Neural cell (in vitro differentiated cells): ENCODE data around the gene SERINC4. TPM values are rescaled to one million over a fixed set of nuclear protein-coding genes. Genes with fewer than 3 reads are reported as not detected.
"Not testable (repeated sequence)": the region's sequence is repeated elsewhere in the genome, so short reads cannot be mapped to it uniquely, and the experiment has no call there.

Experiments used
- H2AFZ ChIP-seq: fragments of 200-600, 300-800 bp; sonication (generic), shearing (Covaris generic); 2 replicates; pipeline ENCODE4 v1.6.0; 2014; ENCODE audit warnings: low read depth, mild to moderate bottlenecking, antibody characterized with exemption, low read length, moderate library complexity
- H3F3A ChIP-seq: fragments of 200-600 bp; shearing (Covaris generic); 2 replicates; pipeline ENCODE4 v1.6.1; 2016; ENCODE audit warnings: mild to moderate bottlenecking, moderate library complexity, mixed read lengths, antibody characterized with exemption, low read length; ENCODE audit not compliant: insufficient read depth, poor library complexity, severe bottlenecking
- H3K27ac ChIP-seq: fragments of 200-600, 300-800 bp; sonication (generic), shearing (Covaris generic); 2 replicates; pipeline ENCODE4 v1.5.1; 2014; ENCODE audit warnings: mild to moderate bottlenecking, low read length, moderate library complexity
- H3K27me3 ChIP-seq: fragments of 300-800, 200-600 bp; sonication (generic), shearing (Covaris generic); 2 replicates; pipeline ENCODE4 v1.6.0; 2014; ENCODE audit warnings: mild to moderate bottlenecking, low read depth, low read length, moderate library complexity; ENCODE audit not compliant: insufficient read depth
- H3K36me3 ChIP-seq: fragments of 300-800, 200-600 bp; sonication (generic), shearing (Covaris generic); 2 replicates; pipeline ENCODE4 v1.5.1; 2014; ENCODE audit warnings: mild to moderate bottlenecking, antibody characterized with exemption, low read length, moderate library complexity; ENCODE audit not compliant: insufficient read depth
- H3K4me2 ChIP-seq: fragments of 300-800, 200-600 bp; sonication (generic), shearing (Covaris generic); 2 replicates; pipeline ENCODE4 v1.6.0; 2014; ENCODE audit warnings: mild to moderate bottlenecking, low read length
- H3K4me3 ChIP-seq: fragments of 300-800, 200-600 bp; sonication (generic), shearing (Covaris generic); 2 replicates; pipeline ENCODE4 v1.5.1; 2014; ENCODE audit warnings: mild to moderate bottlenecking, low read length, moderate library complexity
- H3K79me2 ChIP-seq: fragments of 200-600 bp; shearing (Covaris generic); replicated peaks from 2 replicates; pipeline ENCODE4 v1.6.0; 2014; ENCODE audit warnings: mild to moderate bottlenecking, low read length, moderate library complexity; ENCODE audit not compliant: insufficient read depth
- H3K9ac ChIP-seq: fragments of 300-800, 200-600 bp; sonication (generic), shearing (Covaris generic); 2 replicates; pipeline ENCODE4 v1.6.1; 2016; ENCODE audit warnings: mild to moderate bottlenecking, low read length, mixed read lengths
- H3K9me2 ChIP-seq: fragments of 200-600 bp; shearing (Covaris generic); 2 replicates; pipeline ENCODE4 v1.6.1; 2016; ENCODE audit warnings: mild to moderate bottlenecking, low read length, mixed read lengths; ENCODE audit not compliant: insufficient read depth
- H3K9me3 ChIP-seq: fragments of 200-600, 300-800 bp; sonication (generic), shearing (Covaris generic); 2 replicates; pipeline ENCODE4 v1.6.1; 2016; ENCODE audit warnings: mild to moderate bottlenecking, mixed run types, low read length, moderate library complexity, mixed read lengths
- H4K20me1 ChIP-seq: fragments of 200-600 bp; shearing (Covaris generic); 2 replicates; pipeline ENCODE4 v1.6.1; 2016; ENCODE audit warnings: mild to moderate bottlenecking, mixed run types; ENCODE audit not compliant: insufficient read depth
- EP300 ChIP-seq: fragments of 450-650 bp; conservative IDR thresholded peaks from 2 replicates; pipeline ENCODE4 v1.6.1; 2014; ENCODE audit warnings: antibody characterized with exemption, mild to moderate bottlenecking, moderate library complexity; ENCODE audit not compliant: poor library complexity, severe bottlenecking
- EZH2 ChIP-seq: fragments of 200-600, 300-800 bp; shearing (Covaris generic), sonication (generic); IDR thresholded peaks from 2 replicates; pipeline ENCODE4 v1.6.1; 2014; ENCODE audit warnings: antibody characterized with exemption, low read length, borderline replicate concordance, mild to moderate bottlenecking; ENCODE audit not compliant: insufficient read depth, poor library complexity, severe bottlenecking
- MXI1 ChIP-seq: fragments of 450-650 bp; conservative IDR thresholded peaks from 2 replicates; pipeline ENCODE4 v1.6.1; 2014; ENCODE audit warnings: antibody characterized with exemption, mild to moderate bottlenecking; ENCODE audit not compliant: poor library complexity, severe bottlenecking
- POLR2AphosphoS5 ChIP-seq: IDR thresholded peaks from 2 replicates; pipeline ENCODE4 v1.6.1; 2012
- RAD21 ChIP-seq: fragments of 450-650 bp; conservative IDR thresholded peaks from 2 replicates; pipeline ENCODE4 v1.6.1; 2014; ENCODE audit warnings: antibody characterized with exemption, mild to moderate bottlenecking, moderate library complexity
- SMC3 ChIP-seq: fragments of 450-650 bp; conservative IDR thresholded peaks from 2 replicates; pipeline ENCODE4 v1.6.1; 2014; ENCODE audit warnings: antibody characterized with exemption, mild to moderate bottlenecking, moderate library complexity; ENCODE audit not compliant: poor library complexity
- TAF1 ChIP-seq: IDR thresholded peaks from 2 replicates; pipeline ENCODE4 v1.6.1; 2012; ENCODE audit warnings: low read depth
- polyA plus RNA-seq: library from polyadenylated mRNA; depleted of rRNA; stranded (reverse); fragments of >200 nt; gene quantifications from 2 replicates; pipeline ENCODE4 v1.2.3, GENCODE V29; 2014
- TF ChIP-seq, protein P1 (sequence below): IDR thresholded peaks from 2 replicates; pipeline ENCODE4 v1.6.1; 2012; ENCODE audit warnings: borderline replicate concordance
- TF ChIP-seq, protein P2 (sequence below): fragments of 450-650 bp; IDR thresholded peaks from 2 replicates; pipeline ENCODE4 v1.5.1; 2014; ENCODE audit warnings: antibody characterized with exemption, mild to moderate bottlenecking, moderate library complexity; ENCODE audit not compliant: poor library complexity, severe bottlenecking

The SERINC4 gene
- polyA plus RNA-seq, 1 donor from 2014 or later = 0.47 TPM

DNA sequence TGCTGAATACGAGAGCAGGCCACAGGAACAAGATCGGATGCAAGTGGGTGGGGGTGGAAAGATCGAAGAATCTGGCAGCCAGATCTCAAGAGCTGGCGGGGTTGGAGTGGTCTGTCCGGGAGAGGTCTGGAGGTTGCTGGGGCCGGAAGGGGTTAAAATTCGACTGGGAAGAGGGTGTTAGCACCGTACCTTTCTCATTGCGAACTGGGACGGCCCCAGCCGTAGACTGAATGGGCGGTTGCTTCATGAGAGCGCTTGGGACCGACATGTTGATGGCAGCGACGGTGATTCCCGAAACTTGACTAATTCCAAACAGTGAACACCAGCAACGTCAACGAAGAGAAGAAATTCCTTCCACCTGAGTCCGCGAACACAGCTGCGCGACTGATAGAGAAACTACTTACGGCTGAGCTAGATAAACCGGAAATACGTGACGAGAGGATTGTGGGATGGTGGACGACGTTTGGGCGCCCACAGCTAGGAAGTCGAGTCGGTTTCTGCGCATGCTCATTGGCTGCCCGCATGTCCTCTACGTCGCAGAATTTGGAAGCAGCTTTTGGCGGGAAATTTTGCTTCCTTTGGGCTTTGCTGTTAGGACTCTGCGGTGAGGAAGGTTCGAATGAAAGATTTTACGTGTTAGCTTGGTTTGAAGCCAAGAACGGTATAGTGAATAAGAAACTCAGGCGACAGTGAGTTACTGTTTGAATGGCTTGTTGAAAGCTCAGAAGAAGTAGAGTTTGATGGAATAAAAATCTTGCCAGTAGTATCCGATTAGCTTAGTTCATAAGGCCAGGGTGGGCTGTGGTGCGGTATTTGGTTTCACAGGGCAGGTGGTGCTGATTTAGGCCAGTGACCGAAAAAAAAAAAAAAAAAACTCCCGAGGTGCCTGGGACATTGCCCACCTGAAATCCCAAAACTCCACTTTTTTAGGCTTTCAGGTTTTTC, 24.6 kb upstream of the SERINC4 start, which contains the start of gene MFAP1:
MFAP1 (minus strand) TSS at position 389 of the 945 bp plus-strand sequence; CDS start at position 268, 121 bp downstream.
- H3K27me3 ChIP-seq = no peaks in the 10 kb centered on the region
- H4K20me1 ChIP-seq = no peaks in the 10 kb centered on the region
- peaks cover 31% of the 10 kb centered on the region for H3K79me2 ChIP-seq
- no peaks in the 10 kb centered on the region for H3F3A ChIP-seq
- H3K4me3 ChIP-seq = peak within 1 kb of the TSS; percentile 77
- peak; percentile 90 for TF ChIP-seq POLR2AphosphoS5
- peak; percentile 66 for TF ChIP-seq TAF1
- TF ChIP-seq SMC3 = peak; percentile 52
- peak; percentile 90 for TF ChIP-seq MXI1
- TF ChIP-seq EP300 = peak; percentile 42
- TF ChIP-seq, protein P1, sequence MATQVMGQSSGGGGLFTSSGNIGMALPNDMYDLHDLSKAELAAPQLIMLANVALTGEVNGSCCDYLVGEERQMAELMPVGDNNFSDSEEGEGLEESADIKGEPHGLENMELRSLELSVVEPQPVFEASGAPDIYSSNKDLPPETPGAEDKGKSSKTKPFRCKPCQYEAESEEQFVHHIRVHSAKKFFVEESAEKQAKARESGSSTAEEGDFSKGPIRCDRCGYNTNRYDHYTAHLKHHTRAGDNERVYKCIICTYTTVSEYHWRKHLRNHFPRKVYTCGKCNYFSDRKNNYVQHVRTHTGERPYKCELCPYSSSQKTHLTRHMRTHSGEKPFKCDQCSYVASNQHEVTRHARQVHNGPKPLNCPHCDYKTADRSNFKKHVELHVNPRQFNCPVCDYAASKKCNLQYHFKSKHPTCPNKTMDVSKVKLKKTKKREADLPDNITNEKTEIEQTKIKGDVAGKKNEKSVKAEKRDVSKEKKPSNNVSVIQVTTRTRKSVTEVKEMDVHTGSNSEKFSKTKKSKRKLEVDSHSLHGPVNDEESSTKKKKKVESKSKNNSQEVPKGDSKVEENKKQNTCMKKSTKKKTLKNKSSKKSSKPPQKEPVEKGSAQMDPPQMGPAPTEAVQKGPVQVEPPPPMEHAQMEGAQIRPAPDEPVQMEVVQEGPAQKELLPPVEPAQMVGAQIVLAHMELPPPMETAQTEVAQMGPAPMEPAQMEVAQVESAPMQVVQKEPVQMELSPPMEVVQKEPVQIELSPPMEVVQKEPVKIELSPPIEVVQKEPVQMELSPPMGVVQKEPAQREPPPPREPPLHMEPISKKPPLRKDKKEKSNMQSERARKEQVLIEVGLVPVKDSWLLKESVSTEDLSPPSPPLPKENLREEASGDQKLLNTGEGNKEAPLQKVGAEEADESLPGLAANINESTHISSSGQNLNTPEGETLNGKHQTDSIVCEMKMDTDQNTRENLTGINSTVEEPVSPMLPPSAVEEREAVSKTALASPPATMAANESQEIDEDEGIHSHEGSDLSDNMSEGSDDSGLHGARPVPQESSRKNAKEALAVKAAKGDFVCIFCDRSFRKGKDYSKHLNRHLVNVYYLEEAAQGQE = peak; percentile 64
- no peak for TF ChIP-seq EZH2
- TF ChIP-seq, protein P2, sequence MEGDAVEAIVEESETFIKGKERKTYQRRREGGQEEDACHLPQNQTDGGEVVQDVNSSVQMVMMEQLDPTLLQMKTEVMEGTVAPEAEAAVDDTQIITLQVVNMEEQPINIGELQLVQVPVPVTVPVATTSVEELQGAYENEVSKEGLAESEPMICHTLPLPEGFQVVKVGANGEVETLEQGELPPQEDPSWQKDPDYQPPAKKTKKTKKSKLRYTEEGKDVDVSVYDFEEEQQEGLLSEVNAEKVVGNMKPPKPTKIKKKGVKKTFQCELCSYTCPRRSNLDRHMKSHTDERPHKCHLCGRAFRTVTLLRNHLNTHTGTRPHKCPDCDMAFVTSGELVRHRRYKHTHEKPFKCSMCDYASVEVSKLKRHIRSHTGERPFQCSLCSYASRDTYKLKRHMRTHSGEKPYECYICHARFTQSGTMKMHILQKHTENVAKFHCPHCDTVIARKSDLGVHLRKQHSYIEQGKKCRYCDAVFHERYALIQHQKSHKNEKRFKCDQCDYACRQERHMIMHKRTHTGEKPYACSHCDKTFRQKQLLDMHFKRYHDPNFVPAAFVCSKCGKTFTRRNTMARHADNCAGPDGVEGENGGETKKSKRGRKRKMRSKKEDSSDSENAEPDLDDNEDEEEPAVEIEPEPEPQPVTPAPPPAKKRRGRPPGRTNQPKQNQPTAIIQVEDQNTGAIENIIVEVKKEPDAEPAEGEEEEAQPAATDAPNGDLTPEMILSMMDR = no peak
- peak; percentile 41 for TF ChIP-seq RAD21
- H2AFZ ChIP-seq = peak within 1 kb of the TSS; percentile 70
- H3K9me2 ChIP-seq = no peaks in the 10 kb centered on the region
- H3K4me2 ChIP-seq = peak within 1 kb of the TSS; percentile 80
- H3K36me3 ChIP-seq = no peaks in the 10 kb centered on the region
- peak within 1 kb of the TSS; percentile 83 for H3K9ac ChIP-seq
- H3K9me3 ChIP-seq = no peaks in the 10 kb centered on the region
- peak within 1 kb of the TSS; percentile 86 for H3K27ac ChIP-seq

DNA sequence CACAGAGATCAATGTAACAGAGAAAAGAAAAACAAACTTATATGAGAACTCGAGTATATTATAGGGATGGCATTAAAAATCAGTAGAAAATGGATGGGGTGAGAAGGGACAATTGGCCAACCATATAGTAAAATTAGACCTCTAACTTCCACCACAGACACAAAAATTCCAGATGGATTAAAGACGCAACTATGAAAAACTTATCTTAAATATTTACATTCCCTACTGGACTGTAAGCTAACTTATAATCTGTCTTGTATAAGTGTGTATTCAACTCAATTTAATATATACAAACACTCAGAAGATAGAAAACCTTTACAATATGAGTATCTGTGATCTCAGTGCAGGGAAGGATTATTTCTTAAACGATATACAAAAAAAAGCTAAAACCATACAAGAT, 21.5 kb upstream of the SERINC4 start:
- peak overlapping the region; percentile 8 for H3K4me3 ChIP-seq
- TF ChIP-seq TAF1 = no peak
- TF ChIP-seq, protein P1 = no peak
- no peak overlapping the region for H2AFZ ChIP-seq
- H3K9me3 ChIP-seq = no peaks in the 10 kb centered on the region
- H3K9me2 ChIP-seq = no peaks in the 10 kb centered on the region
- no peak overlapping the region for H3K4me2 ChIP-seq
- no peaks in the 10 kb centered on the region for H3F3A ChIP-seq
- no peaks in the 10 kb centered on the region for H3K36me3 ChIP-seq
- H4K20me1 ChIP-seq = no peaks in the 10 kb centered on the region
- no peak overlapping the region for H3K27ac ChIP-seq
- H3K27me3 ChIP-seq = no peaks in the 10 kb centered on the region
- peaks cover 40% of the 10 kb centered on the region for H3K79me2 ChIP-seq
- no peak overlapping the region for H3K9ac ChIP-seq

GRCh38 chr15:43815064-43815463, 15.0 kb upstream of the SERINC4 start:
- H2AFZ ChIP-seq, H3K79me2 ChIP-seq, H3K4me2 ChIP-seq, H3F3A ChIP-seq, H3K4me3 ChIP-seq, H3K9ac ChIP-seq, H3K36me3 ChIP-seq, H4K20me1 ChIP-seq, H3K9me3 ChIP-seq, H3K9me2 ChIP-seq, H3K27ac ChIP-seq, H3K27me3 ChIP-seq: not testable (repeated sequence)
